GM20431 (cell line): ENCODE results near the gene LRBA.
"Not testable (repeated sequence)": the region's sequence is repeated elsewhere in the genome, so short reads cannot be mapped to it uniquely, and the experiment has no call there.

ENCODE experiments used
- in situ Hi-C: fragments of 300-500 bp; cut with MseI, MboI; formaldehyde crosslinking; loops from one replicate; pipeline ENCODE4 v1.15.0; 2020; ENCODE audit warnings: low sequenced_read_pairs; ENCODE audit not compliant: unreplicated experiment

The LRBA gene

GRCh38 chr4:150710770-150711375, 304.2 kb downstream of the LRBA start:
- in situ Hi-C loops = no loop called here

- in situ Hi-C loops = no loop called here
Observed at GRCh38 chr4:150708004-150708403, 307.1 kb downstream of the LRBA start.

- in situ Hi-C loops = no loop called here
Observed at GRCh38 chr4:150699599-150699998, 315.5 kb downstream of the LRBA start.

DNA sequence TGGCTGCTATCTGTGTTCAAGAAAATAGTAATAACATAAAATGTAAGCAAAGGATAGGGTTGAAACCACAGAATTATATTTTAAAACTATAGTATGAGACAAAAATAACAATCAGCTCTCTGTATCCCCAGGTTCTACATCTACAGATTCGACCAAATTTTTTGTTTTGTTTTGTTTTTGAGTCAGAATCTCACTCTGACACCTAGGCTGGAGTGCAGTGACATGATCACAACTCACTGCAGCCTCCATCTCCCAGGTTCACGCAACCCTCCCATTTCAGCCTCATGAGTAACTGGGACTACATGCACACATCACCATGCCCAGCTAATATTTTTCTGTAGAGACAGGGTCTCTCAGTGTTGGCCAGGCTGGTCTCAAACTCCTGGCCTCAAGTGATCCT, 319.9 kb downstream of the LRBA start:
- in situ Hi-C loops = no loop called here

- in situ Hi-C loops = no loop called here
Observed at GRCh38 chr4:150694438-150694837, 320.6 kb downstream of the LRBA start.

GRCh38 chr4:150683775-150684350, 331.2 kb downstream of the LRBA start:
- in situ Hi-C loops = no loop called here

- in situ Hi-C loops = no loop called here
Observed at GRCh38 chr4:150682126-150682525, 333.0 kb downstream of the LRBA start.

- in situ Hi-C loops = no loop called here
Observed at GRCh38 chr4:150681063-150681462, 334.0 kb downstream of the LRBA start.

DNA sequence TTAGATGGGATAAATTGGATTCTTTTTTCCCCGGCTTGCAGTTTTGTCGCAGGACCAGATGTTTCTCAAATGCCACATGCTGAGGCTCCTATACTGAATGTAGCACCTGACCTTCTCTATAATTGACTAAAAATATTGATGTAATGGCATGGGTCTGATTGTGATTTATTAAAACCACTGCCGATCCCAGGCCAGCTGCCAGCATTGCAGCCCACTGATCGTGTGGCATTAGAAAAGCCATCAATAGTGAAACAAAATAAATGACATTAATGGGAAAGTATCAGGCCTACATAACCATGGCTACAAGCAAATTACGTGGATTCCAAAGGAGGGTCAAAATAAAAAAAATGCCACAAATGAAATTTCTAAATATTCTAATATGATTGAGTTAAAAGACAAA, 334.4 kb downstream of the LRBA start:
- in situ Hi-C loops = no loop called here

- in situ Hi-C loops = no loop called here
Observed at GRCh38 chr4:150679765-150680343, 335.2 kb downstream of the LRBA start.

DNA sequence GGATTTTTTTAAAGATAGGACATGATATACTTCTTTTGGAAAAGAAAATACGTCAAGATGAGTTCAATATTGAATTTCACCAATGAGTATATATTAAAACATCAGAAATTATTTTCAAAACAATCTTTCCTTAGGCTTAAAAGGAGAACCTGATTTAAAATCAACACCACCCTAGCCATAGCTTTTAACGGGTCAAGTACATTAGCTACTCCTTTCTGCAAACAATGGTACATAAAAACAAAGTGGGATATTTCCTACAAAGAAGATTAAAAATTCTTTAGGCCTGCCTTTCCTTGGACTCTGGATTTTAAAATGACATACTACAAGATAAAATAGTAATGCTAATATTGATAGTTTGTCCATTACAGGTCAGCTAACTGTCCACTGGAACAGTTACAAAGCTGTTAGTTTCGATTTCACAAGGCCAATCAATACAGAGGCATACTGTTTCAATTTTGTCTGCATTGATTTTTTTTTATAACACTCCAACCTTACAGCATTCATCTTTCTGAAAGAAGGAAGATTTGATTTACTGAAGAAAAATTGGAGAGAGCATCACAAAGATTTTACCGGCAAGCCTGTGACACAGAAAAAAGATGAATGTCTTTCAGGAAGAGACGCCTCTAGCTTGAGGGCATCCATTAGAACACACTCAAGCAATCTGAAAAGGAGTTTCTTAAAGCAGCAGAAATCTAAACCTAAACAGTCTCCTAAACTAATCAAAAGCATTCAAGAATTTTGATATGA, 335.9 kb downstream of the LRBA start:
- in situ Hi-C loops = no loop called here

DNA sequence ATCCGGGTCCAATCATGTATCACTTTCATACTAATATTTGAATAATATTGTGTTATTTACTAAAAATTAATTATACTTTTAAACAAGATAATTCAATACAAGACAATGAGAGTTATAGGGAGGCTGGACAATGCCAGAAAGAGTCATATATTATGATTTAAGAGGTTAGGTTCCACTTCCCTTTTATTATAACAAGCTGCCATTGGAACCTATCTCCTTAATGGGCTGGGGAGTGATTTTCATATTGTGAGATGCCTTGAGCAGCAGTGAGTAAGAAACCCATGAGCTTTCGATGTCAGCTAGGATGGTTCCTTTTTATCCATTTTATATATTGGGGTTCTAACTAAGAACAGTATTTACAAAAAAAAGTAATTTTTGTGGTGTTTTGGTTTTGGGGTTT, 341.3 kb downstream of the LRBA start:
- in situ Hi-C loops = no loop called here

DNA sequence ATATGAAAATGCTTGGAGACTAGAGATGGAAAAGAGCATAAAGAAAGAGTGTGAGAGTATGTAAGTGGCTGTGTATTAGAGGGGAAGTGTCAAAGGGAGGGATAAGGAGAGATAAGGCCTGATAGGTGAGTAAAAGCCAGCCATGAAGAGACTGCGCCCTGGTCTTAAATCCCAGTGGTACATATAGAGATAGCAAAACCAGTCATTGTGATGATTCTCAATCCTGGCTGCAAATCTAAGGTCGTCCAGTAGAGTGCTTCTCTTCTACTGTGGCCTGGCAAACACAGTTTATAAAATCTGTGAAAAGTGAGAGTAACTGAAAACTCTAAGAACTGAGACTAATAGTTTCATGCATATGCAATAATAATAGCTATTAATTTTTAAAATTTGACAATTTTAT, 346.3 kb downstream of the LRBA start:
- in situ Hi-C loops = no loop called here

DNA sequence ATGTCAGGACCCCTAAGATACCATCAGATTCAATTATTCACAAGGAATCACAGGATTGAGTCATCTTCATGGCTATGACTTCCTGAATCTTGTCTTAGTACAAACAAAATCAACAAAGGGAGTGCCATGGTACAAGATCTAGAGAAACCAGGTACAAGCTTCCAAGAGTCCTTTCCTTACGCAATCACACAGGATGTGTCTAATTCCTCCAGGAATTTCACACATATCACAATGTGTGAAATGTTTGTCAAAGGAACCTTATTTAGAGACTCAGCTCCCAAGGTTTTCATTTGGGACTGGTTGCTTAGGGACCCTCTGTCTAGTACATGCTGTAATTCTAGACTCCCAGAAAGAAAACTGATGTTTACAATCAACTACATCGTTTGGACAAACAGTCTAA, 350.1 kb downstream of the LRBA start:
- in situ Hi-C loops = no loop called here

GRCh38 chr4:150662686-150663085, 352.4 kb downstream of the LRBA start:
- in situ Hi-C loops = no loop called here

DNA sequence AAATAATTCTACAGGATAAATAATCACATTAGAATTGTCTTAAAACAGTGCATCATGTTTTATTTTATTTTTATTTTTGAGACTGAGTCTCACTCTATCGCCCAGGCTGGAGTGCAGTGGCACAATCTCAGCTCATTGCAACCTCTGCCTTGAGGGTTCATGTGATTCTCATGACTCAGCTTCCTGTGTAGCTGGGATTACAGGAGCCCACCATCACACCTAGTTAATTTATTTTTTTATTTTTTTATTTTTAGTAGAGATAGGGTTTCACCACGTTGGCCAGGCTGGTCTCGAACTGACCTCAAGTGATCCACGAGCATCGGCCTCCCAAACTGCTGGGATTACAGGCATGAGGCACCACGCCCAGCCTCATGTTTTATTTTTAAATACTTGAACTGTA, 353.5 kb downstream of the LRBA start:
- in situ Hi-C loops = not testable (repeated sequence)

GRCh38 chr4:150658258-150658657, 356.8 kb downstream of the LRBA start:
- in situ Hi-C loops = not testable (repeated sequence)

GRCh38 chr4:150656891-150657290, 358.2 kb downstream of the LRBA start:
- in situ Hi-C loops = no loop called here

GRCh38 chr4:150650751-150651150, 364.3 kb downstream of the LRBA start:
- in situ Hi-C loops = no loop called here

DNA sequence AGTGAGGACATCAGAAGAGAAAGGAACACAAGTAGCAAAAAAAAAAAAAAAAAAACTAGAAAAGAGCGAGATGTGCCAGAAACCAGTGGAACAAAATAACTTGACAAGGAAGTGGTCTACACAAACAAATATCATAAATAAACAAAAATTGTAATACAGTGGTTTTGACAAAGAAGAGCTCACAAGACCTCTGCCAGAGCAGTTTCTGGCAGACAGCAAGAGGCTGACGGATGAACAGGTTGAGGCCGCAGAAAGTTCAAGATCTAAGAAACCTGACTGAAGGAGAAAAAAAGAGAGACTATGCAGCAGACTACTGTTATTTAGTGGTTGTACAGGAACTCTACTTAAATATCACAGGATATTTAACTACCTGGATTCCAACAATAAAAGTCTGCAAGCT, 367.0 kb downstream of the LRBA start:
- in situ Hi-C loops = no loop called here

DNA sequence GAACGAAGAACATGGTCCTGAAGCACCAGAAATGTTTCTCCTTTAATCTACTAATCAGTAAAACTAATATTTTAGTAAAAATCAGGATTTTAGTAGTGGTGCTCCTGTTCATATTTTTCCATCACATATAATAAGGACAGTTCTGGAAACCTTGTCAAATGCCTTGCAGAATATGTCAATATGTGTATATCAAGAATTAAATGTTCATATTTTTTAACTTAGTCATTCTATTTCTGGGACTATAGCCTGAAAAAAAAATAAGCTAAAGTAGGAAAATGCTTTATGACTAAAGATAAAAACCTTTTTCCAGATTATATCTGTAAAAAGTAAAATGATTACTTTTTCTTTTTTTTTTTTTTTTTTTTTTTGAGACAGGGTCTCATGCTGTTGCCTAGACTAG, 368.1 kb downstream of the LRBA start:
- in situ Hi-C loops = no loop called here
